Ascending aorta (tissue), 2 donors: ENCODE data around the gene TBC1D10A. TPM values are rescaled to one million over a fixed set of nuclear protein-coding genes. Genes with fewer than 3 reads are reported as not detected.

Experiments
- DNase-seq, 2 donors: peaks; one replicate each; pipeline ENCODE4 v3.0.0-alpha.2; 2019; ENCODE audit warnings: low spot score in 2 of 2
- H3K27ac ChIP-seq, 2 donors: fragments of 200-600 bp; sonication (generic); one replicate each; pipeline ENCODE4 v1.5.1; 2016 to 2017; ENCODE audit warnings: mild to moderate bottlenecking in 1 of 2
- H3K27me3 ChIP-seq: fragments of 200-600 bp; sonication (generic); one replicate; pipeline ENCODE4 v1.5.1; 2017
- H3K36me3 ChIP-seq, 2 donors: fragments of 200-600 bp; sonication (generic); one replicate each; pipeline ENCODE4 v1.5.1; 2016
- H3K4me1 ChIP-seq, 2 donors: fragments of 200-600 bp; sonication (generic); one replicate each; pipeline ENCODE4 v1.5.1; 2016 to 2017; ENCODE audit warnings: mild to moderate bottlenecking in 1 of 2
- H3K4me3 ChIP-seq, 2 donors: fragments of 200-600 bp; sonication (generic); one replicate each; pipeline ENCODE4 v1.5.1; 2016 to 2017; ENCODE audit warnings: mild to moderate bottlenecking in 1 of 2
- H3K9me3 ChIP-seq, 2 donors: fragments of 200-600 bp; sonication (generic); one replicate each; pipeline ENCODE4 v1.5.1; 2016
- CTCF ChIP-seq, 3 experiments: fragments of 200-600 bp in 2 of 3; fragments of 450-650 bp in 1 of 3; sonication (generic) in 2 of 3; IDR thresholded peaks; one replicate each; pipeline ENCODE4 v1.5.1; 2016 to 2019; ENCODE audit warnings: antibody characterized with exemption in 3 of 3, mild to moderate bottlenecking in 1 of 3, moderate library complexity in 1 of 3
- intact Hi-C: fragments of 100-400 bp; cut with DNase I; formaldehyde crosslinking; loops from one replicate; pipeline ENCODE4 v1.15.1; 2023
- total RNA-seq: library from RNA; depleted of rRNA; stranded (reverse); fragments of >200 nt; gene quantifications from one replicate; pipeline ENCODE4 v1.1.0, GENCODE V29; 2016

Gene TBC1D10A
- total RNA-seq, 1 donor from 2014 or later = 107 TPM

- Histone ChIP-seq H3K27me3 (no peaks in the 10 kb centered on the region), H3K36me3 (no peaks in the 10 kb centered on the region), H3K9me3 (no peaks in the 10 kb centered on the region), H3K27ac (no peak overlapping the region), H3K4me3 (no peak overlapping the region), H3K4me1 (no peaks in the 10 kb centered on the region)
- no peak for TF ChIP-seq CTCF (IDR thresholded peaks at IDR 0.05)
- intact Hi-C loops = no loop called here
- DNase-seq = no peak
Measured at GRCh38 chr22:30371321-30371720, 44.6 kb upstream of the TBC1D10A start.

- intact Hi-C loops = no loop called here
- no peak for DNase-seq
- Histone ChIP-seq H3K36me3 (no peaks in the 10 kb centered on the region), H3K9me3 (no peaks in the 10 kb centered on the region), H3K27me3 (no peaks in the 10 kb centered on the region), H3K27ac (no peak overlapping the region), H3K4me3 (no peak overlapping the region), H3K4me1 (no peaks in the 10 kb centered on the region)
- TF ChIP-seq CTCF (IDR thresholded peaks at IDR 0.05) = no peak
Measured at GRCh38 chr22:30370641-30371230, 44.0 kb upstream of the TBC1D10A start.

- Histone ChIP-seq H3K27ac (no peak overlapping the region), H3K27me3 (no peaks in the 10 kb centered on the region), H3K9me3 (no peaks in the 10 kb centered on the region), H3K36me3 (no peaks in the 10 kb centered on the region), H3K4me1 (no peaks in the 10 kb centered on the region), H3K4me3 (no peak overlapping the region)
- no peak for DNase-seq
- no peak for TF ChIP-seq CTCF (IDR thresholded peaks at IDR 0.05)
- intact Hi-C loops = no loop called here
Measured at GRCh38 chr22:30368420-30368819, 41.7 kb upstream of the TBC1D10A start.

GRCh38 chr22:30365891-30366290, 39.1 kb upstream of the TBC1D10A start:
- Histone ChIP-seq H3K27ac (no peak overlapping the region), H3K4me3 (no peak overlapping the region), H3K36me3 (no peaks in the 10 kb centered on the region), H3K27me3 (no peaks in the 10 kb centered on the region), H3K9me3 (no peaks in the 10 kb centered on the region), H3K4me1 (no peaks in the 10 kb centered on the region)
- no peak for DNase-seq
- TF ChIP-seq CTCF (IDR thresholded peaks at IDR 0.05) = no peak
- intact Hi-C loops = no loop called here

- H3K4me3 ChIP-seq = no peak overlapping the region
- H3K4me1 ChIP-seq = no peaks in the 10 kb centered on the region
- H3K36me3 ChIP-seq = no peaks in the 10 kb centered on the region
- H3K27ac ChIP-seq = no peak overlapping the region
- intact Hi-C loops = no loop called here
- TF ChIP-seq CTCF (IDR thresholded peaks at IDR 0.05) = no peak
- no peaks in the 10 kb centered on the region for H3K27me3 ChIP-seq
- DNase-seq = no peak
- no peaks in the 10 kb centered on the region for H3K9me3 ChIP-seq
Measured at GRCh38 chr22:30362651-30363281, 36.0 kb upstream of the TBC1D10A start.
